ENCODE data around the gene PRKCB.

GRCh38 chr16:23788685-23789084 is 47.1 kb upstream of the PRKCB start:
- TF ChIP-seq CTCF (IDR thresholded peaks at IDR 0.05; ENCODE audit: insufficient read depth, low read length) (no peak), GABPA (IDR thresholded peaks at IDR 0.05; ENCODE audit: low read depth) (no peak)

Measured in HL-60 (cell line).